Measurements from ENCODE around the gene TOPBP1.
"Not testable (repeated sequence)": the region's sequence is repeated elsewhere in the genome, so short reads cannot be mapped to it uniquely, and the experiment has no call there.

Gene TOPBP1

GRCh38 chr3:133570139-133570936 is 91.4 kb downstream of the TOPBP1 start:
- DNase-seq: peak; percentile 93

GRCh38 chr3:133568294-133569014 is 93.3 kb downstream of the TOPBP1 start:
- peak; percentile 92 for DNase-seq

GRCh38 chr3:133563816-133564215 is 97.9 kb downstream of the TOPBP1 start:
- DNase-seq: no peak

- DNase-seq: peak; percentile 78
Measured at GRCh38 chr3:133563186-133563591, 98.6 kb downstream of the TOPBP1 start.

- DNase-seq: no peak
Measured at GRCh38 chr3:133562376-133562775, 99.4 kb downstream of the TOPBP1 start.

GRCh38 chr3:133561679-133562078 is 100.1 kb downstream of the TOPBP1 start:
- DNase-seq: no peak

- not testable (repeated sequence) for DNase-seq
Measured at GRCh38 chr3:133551589-133551988, 110.2 kb downstream of the TOPBP1 start.

Data from fibroblast of skin of back (primary cell).